ENCODE results near the gene MOGAT3. TPM values are rescaled to one million over a fixed set of nuclear protein-coding genes. Genes with fewer than 3 reads are reported as not detected.
A peak's percentile ranks its signal among the peaks of the same experiment; 100 is the strongest.

The MOGAT3 gene
- total RNA-seq, 1 donor from 2014 or later = not detected

DNA sequence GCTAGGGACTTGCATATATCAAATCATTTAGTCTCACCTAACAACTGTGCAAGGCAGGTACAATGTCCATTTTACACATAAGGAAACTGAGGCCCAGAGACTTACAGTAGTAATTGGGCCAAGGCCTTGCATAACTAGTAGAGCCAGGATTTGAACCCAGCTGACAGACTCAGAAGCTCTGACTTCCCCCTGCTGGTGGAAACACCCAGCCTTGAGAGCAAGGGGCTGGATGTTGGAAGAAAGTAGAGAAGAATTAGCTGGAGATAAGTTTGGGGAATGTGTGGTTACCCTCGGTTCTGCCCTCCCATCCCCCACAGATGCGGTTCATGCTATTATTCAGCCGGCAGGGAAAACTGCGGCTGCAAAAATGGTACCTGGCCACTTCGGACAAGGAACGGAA is 44.6 kb downstream of the MOGAT3 start:
- Mint-ChIP-seq H3K36me3 (ENCODE audit: insufficient read depth) (peaks cover 9% of the 10 kb centered on the region), H3K27me3 (peaks cover 12% of the 10 kb centered on the region), H3K4me1 (ENCODE audit: low read depth) (peaks cover 7% of the 10 kb centered on the region), H3K4me3 (ENCODE audit: low read depth) (peak overlapping the region; percentile 29), H3K9me3 (ENCODE audit: low read depth) (no peaks in the 10 kb centered on the region), H3K27ac (peak overlapping the region; percentile 27)
- no peak for DNase-seq (ENCODE audit: low spot score, unreplicated experiment)
- TF ChIP-seq, protein P1, sequence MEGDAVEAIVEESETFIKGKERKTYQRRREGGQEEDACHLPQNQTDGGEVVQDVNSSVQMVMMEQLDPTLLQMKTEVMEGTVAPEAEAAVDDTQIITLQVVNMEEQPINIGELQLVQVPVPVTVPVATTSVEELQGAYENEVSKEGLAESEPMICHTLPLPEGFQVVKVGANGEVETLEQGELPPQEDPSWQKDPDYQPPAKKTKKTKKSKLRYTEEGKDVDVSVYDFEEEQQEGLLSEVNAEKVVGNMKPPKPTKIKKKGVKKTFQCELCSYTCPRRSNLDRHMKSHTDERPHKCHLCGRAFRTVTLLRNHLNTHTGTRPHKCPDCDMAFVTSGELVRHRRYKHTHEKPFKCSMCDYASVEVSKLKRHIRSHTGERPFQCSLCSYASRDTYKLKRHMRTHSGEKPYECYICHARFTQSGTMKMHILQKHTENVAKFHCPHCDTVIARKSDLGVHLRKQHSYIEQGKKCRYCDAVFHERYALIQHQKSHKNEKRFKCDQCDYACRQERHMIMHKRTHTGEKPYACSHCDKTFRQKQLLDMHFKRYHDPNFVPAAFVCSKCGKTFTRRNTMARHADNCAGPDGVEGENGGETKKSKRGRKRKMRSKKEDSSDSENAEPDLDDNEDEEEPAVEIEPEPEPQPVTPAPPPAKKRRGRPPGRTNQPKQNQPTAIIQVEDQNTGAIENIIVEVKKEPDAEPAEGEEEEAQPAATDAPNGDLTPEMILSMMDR (IDR thresholded peaks at IDR 0.05; ENCODE audit: unreplicated experiment) = peak; percentile 11

DNA sequence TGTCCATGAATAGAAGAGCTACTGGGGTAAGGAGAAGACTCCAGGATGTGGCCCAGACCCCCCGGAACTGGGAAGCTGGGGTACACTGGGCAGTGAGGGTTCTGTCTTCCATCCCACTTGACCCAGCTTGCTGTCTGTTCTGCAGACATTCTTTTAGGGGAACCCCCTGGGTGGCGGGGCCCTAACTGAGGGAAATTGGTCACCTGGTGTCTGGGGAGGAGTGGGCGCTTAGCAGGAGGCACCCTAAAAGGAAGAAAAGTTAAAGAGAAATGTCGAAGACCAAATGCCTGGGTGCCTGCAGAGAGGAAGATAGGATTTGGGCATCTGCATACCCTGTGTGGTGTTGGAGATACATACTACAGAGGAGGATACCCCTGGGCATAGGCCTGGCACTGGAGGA is 45.5 kb downstream of the MOGAT3 start:
- peaks cover 7% of the 10 kb centered on the region for H3K4me1 Mint-ChIP-seq (ENCODE audit: low read depth)
- no peak for DNase-seq (ENCODE audit: low spot score, unreplicated experiment)
- peaks cover 8% of the 10 kb centered on the region for H3K27me3 Mint-ChIP-seq
- peak overlapping the region; percentile 81 for H3K4me3 Mint-ChIP-seq (ENCODE audit: low read depth)
- TF ChIP-seq, protein P1 (IDR thresholded peaks at IDR 0.05; ENCODE audit: unreplicated experiment) = no peak
- peak overlapping the region; percentile 86 for H3K27ac Mint-ChIP-seq
- no peaks in the 10 kb centered on the region for H3K9me3 Mint-ChIP-seq (ENCODE audit: low read depth)
- peaks cover 8% of the 10 kb centered on the region for H3K36me3 Mint-ChIP-seq (ENCODE audit: insufficient read depth)

DNA sequence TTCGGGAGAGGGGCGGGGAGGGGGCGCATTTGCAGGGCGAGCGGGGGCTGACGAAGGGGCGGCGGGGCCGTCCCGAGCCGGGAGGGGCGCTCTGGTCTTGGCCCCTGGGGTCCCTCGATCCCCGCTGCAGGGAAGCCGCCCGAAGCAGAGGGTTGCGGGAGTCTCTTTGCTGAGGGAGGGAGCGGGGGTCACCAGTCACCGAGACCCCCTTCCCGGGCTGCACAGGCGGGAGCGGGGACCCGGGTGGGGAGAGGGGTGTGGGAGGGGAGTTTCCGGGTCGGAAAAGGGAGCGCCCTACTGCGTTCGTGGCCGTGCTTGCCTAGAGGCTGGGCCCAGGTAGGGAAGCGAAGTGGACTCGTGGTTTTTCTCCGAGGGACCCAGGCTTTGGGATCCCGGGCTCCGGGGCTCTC is 46.1 kb downstream of the MOGAT3 start:
- DNase-seq (ENCODE audit: low spot score, unreplicated experiment) = no peak
- TF ChIP-seq, protein P1 (IDR thresholded peaks at IDR 0.05; ENCODE audit: unreplicated experiment) = no peak
- H3K27ac Mint-ChIP-seq = peak overlapping the region; percentile 86
- H3K9me3 Mint-ChIP-seq (ENCODE audit: low read depth) = no peaks in the 10 kb centered on the region
- H3K4me3 Mint-ChIP-seq (ENCODE audit: low read depth) = peak overlapping the region; percentile 81
- H3K4me1 Mint-ChIP-seq (ENCODE audit: low read depth) = peaks cover 9% of the 10 kb centered on the region
- H3K27me3 Mint-ChIP-seq = peaks cover 9% of the 10 kb centered on the region
- H3K36me3 Mint-ChIP-seq (ENCODE audit: insufficient read depth) = peaks cover 5% of the 10 kb centered on the region

DNA sequence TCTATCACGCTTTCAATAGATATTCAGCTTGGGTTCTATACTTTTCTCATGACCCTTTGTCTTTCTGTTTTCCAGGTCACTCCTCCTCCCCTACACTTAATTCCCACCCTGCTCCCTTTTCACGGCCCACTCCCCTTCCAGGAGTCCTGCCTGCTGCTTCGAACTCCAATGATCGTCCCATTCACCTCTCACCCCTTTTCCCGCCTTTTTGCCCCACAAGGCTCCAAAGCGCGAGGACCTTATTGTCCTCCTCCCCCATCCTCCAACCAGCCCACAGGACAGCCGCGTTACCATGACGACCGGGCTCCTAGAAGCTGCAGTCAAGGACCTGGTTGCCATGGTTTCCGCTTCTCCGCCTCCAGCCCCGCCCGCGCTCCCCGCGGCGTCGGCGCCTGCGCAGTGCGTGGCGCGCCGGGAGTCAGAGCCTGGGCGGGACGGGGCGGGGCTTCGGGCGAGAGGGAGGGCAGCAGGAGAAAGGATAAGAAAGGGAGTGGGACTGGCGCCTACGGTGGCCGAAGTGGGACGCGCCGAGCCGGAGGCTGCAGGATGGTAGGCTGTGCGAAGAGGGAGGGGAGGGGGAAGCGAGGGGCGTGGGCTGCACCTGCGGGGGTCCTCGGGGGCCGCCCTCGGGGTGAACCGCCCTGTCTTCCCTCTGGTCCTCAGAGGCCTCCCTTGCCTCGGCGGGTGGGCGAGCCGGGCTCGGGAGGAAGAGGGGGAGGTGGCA is 46.7 kb downstream of the MOGAT3 start, which contains the start of gene AP1S1:
Gene AP1S1, plus strand, starts transcription at position 508 of the 724 bp plus-strand sequence. Its CDS starts 39 bp downstream, at position 547.
- peak within 1 kb of the TSS; percentile 81 for H3K4me3 Mint-ChIP-seq (ENCODE audit: low read depth)
- H3K9me3 Mint-ChIP-seq (ENCODE audit: low read depth) = no peaks in the 10 kb centered on the region
- TF ChIP-seq, protein P1 (IDR thresholded peaks at IDR 0.05; ENCODE audit: unreplicated experiment) = no peak
- DNase-seq (ENCODE audit: low spot score, unreplicated experiment) = peak; percentile 92
- H3K36me3 Mint-ChIP-seq (ENCODE audit: insufficient read depth) = peaks cover 4% of the 10 kb centered on the region
- H3K4me1 Mint-ChIP-seq (ENCODE audit: low read depth) = peaks cover 10% of the 10 kb centered on the region
- H3K27me3 Mint-ChIP-seq = peaks cover 13% of the 10 kb centered on the region
- H3K27ac Mint-ChIP-seq = peak within 1 kb of the TSS; percentile 86

DNA sequence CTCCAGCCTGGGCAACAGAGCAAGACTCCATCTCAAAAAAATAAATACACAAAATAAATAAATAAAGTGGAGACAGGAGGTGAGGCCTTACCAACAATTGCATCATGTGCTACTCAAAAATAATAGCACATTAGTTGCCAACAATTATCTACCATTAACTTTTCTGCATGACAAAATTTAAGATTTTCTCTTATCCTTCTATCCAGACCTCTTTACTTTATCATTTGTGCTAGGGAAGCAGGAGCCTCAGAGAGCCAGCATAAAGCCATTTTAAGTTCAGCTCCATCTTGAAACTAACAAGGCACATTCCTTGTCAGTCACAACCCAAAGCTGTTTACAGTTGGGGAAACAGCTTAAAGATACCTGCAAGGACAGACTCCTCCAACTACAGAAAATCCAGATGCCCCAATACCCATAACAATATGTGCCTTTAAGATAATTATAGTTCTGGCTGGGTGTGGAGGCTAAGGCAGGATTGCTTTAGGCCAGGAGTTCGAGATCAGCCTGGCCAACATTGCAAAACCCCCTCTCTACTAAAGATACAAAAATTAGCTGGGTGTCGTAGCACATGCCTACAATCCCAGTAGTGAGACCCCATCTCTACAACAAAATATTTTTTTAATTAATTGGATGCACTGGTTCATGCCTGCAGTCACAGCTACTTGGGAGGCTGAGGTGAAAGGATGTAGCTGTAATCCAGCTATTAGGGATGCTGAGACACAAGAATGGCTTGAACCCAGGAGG is 48.8 kb downstream of the MOGAT3 start:
- no peak for DNase-seq (ENCODE audit: low spot score, unreplicated experiment)
- H3K4me3 Mint-ChIP-seq (ENCODE audit: low read depth) = no peak overlapping the region
- H3K9me3 Mint-ChIP-seq (ENCODE audit: low read depth) = no peaks in the 10 kb centered on the region
- no peak overlapping the region for H3K27ac Mint-ChIP-seq
- no peaks in the 10 kb centered on the region for H3K36me3 Mint-ChIP-seq (ENCODE audit: insufficient read depth)
- peaks cover 17% of the 10 kb centered on the region for H3K27me3 Mint-ChIP-seq
- H3K4me1 Mint-ChIP-seq (ENCODE audit: low read depth) = peaks cover 10% of the 10 kb centered on the region
- TF ChIP-seq, protein P1 (IDR thresholded peaks at IDR 0.05; ENCODE audit: unreplicated experiment) = no peak
